GM18858 (cell line): ENCODE results near the gene SULF2.
"Not testable (repeated sequence)": the region's sequence is repeated elsewhere in the genome, so short reads cannot be mapped to it uniquely, and the experiment has no call there.

Experiments
- ATAC-seq: cut with Tn5 transposase; IDR thresholded peaks from one replicate; pipeline ENCODE4 v1.9.1; 2021; ENCODE audit not compliant: unreplicated experiment

Gene SULF2

DNA sequence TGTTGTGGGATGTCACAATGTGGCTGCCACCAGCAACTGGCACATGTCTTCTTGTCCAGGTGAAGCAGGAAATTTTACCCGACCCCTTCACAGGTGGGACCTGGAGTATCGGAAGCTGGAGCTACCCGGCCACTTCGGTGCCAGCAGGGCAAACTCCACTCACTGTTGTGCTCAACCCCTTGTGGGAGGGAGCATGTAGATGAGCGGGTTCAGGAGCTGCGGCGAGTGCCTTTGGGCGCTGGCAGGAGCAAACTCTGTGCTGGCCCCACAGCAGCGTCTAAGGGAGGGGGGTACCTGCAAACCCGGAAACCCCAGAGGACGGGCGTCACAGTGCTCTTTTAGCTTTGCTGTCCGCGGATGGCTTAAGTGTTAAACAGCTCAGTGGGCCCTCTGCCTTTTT, 20.7 kb upstream of the SULF2 start:
- no peak for ATAC-seq

- ATAC-seq: not testable (repeated sequence)
Measured at GRCh38 chr20:47804972-47805371, 19.7 kb upstream of the SULF2 start.

GRCh38 chr20:47804224-47804825, 19.0 kb upstream of the SULF2 start:
- not testable (repeated sequence) for ATAC-seq

GRCh38 chr20:47802975-47803374, 17.7 kb upstream of the SULF2 start:
- ATAC-seq: no peak

DNA sequence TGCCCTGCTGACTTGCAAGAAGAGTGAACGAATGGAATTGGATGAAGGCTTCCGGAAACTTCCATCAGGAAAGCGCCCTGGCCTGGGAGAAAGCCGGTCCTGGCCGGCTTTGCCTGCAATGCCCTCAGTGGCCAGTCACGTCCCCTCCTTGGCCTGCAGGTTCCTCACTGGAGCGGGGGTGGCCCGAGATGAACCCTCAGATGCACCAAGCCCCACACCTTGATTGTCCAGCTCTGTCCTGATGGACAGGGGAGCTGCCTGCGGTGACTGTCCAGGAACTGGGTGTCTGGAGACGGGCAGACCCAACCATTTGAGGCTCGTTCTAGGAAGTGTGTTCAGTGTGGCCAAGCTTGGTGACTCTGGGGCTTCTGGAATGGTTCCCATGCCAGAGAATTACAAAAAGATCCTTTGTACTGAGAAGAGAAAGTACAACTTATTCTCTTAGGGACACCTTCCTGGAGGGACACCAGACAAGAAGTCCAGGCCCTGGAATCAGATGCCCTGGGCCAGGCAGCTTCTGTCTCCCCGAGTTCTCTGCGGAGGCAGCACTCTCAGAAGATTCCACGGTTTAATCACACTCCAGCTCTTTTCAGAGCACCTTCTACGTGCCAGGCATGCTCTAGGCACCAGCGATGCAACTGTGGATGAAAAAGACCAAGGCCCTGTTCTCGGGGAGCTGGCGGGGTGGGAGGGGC, 17.1 kb upstream of the SULF2 start:
- ATAC-seq: no peak

DNA sequence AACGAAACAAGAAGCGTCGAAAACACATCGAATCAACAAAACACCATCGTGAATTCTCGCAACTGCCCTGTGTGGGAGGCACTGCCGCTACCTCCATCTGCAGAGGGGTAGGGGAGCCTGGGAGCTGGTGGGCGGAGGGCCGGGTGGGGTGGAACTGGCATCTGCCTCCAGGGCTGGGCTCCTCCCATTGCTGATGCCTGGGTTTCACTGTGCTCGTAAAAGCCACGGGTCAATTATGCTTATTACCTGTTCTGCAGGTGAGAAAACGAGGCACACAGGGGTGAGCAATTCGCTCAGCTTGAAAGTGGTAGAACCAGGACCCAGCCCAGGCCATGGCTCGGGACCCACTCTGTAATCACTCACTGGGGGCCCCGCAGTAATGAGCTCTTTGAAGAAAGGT, 16.5 kb upstream of the SULF2 start:
- ATAC-seq: no peak

GRCh38 chr20:47801079-47801478, 15.8 kb upstream of the SULF2 start:
- ATAC-seq: no peak

- no peak for ATAC-seq
Measured at GRCh38 chr20:47800623-47801022, 15.3 kb upstream of the SULF2 start.

DNA sequence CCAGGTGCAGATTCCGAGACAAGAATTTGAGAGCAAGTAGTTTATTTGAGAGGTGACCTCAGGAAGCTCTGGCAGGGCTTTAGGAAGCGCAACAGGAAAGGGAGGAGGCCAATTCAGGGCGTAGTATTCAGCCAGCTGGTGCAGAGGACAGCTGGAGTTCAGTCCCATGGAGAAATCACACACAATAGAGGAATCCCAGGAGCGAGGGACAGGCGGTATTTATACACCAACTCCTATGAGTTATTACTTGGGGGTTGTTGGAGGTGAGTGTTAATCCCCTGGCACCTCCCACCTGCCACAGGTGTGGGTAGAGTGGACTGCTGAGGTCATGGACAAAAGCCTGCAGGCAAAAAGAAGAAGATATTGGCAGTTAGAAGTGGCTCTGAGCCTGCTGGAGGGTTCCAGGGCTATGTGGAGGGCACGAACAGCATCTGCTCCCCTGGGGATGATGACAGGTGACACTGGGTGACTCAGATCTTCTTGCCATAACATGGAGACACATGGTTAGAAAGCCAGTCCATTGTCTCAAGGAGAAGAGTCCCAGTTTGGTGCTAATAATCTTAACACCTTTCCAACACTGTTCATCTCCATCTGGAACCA, 13.9 kb upstream of the SULF2 start:
- ATAC-seq: no peak

DNA sequence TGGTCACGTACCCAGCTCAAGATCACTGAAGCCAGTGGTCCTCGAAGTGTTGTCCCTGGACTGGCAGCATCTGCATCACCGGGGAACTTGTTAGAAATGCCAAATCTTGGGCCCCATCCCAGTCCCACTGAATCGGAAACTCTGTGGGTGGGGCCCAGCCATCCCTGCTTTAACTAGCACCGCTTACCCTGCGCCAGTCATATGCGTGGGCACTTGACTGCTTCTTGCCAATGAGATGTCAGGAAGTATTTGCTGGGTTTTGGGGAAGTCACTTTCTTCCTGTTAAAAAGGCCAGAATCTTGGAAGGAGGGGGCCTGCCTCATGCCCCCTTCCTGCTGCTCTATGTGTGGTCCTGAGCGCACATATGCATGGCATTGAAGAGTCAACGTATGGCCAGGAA, 11.7 kb upstream of the SULF2 start:
- ATAC-seq: no peak

DNA sequence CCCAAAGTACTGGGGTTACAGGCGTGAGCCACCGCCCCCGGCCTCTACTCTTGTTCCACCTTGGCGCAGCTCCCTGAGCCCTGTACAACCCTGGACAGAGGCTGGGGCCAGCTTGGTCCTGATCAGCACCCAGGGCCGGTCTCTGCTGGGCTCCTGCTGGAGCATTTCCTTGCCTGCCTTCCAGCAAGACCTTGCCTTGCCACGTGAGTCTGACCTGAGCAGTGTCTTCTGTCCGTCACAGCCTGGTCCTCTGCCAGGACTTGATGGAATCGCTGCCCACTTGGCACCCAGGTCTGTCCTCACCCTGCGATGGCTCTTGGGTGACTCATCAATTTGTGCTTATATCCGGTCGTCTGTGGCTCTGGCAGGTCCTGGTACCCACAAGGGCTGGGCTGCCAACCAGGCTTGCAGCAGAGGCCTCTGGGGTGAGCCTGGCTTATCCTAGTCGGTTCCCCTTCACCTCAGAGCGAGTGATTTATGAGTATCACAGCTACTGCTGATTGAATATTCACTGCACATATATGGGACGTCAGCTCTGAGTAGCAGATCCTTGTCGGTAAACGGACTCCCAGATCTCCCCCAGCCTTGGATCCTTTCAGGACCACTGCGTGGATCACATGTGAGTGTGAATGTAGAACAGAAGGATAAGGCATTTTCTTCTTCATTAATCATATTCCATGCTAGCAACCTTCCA, 10.1 kb upstream of the SULF2 start:
- no peak for ATAC-seq

DNA sequence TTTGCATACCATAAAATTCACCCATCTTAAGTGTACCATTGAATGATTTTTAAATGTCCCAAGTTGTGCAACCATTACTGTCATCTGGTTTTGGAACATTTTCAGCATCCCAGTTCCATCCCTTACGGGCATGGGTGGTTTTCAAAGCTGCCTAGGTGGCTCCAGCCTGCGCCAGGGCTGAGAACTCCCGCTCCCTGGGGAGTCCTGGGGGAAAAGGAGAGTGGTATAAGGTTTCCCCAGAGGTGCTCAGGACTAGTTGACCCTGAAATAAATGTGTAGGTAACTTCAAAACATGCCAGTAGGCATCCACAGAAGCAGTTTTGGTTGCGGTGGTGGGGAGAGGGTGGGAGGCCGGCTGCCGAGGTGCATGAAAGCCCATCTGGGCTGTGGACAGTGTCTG, 9.0 kb upstream of the SULF2 start:
- ATAC-seq: not testable (repeated sequence)

DNA sequence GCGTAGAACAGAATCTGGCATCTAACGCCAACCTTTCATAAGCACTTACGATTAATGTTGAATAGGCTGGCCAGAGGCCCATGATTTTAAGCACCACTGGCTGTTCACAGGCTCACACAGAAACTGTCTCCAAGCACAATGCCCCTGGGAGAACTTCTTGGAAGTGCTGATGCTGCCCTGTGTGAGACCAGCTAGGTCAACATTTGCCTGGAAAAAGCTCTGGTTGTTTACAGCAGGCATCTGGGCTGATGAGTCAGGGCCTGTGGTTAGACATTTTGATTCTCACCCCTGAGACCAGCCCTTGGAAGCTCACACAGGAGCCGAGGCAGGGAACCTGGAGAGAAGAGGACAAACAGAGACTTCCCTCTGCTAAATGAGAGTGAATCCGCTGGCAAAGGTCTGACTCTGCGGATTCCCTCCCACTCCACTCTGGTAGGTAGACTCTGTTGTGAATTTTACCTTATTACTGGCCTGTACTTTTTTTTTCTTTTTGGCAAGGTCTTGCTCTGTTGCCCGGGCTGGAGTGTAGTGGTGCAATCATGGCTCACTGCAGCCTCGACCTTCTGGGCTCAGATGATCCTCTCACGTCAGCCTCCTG, 6.8 kb upstream of the SULF2 start:
- no peak for ATAC-seq

GRCh38 chr20:47791084-47791599, 5.9 kb upstream of the SULF2 start:
- no peak for ATAC-seq

- no peak for ATAC-seq
Measured at GRCh38 chr20:47790580-47790965, 5.3 kb upstream of the SULF2 start.

- no peak for ATAC-seq
Measured at GRCh38 chr20:47789764-47790579, 4.7 kb upstream of the SULF2 start.

- no peak for ATAC-seq
Measured at GRCh38 chr20:47789081-47789763, 3.9 kb upstream of the SULF2 start.

GRCh38 chr20:47788741-47789080, 3.4 kb upstream of the SULF2 start:
- ATAC-seq: no peak

- ATAC-seq: no peak
Measured at GRCh38 chr20:47786765-47787107, 1.5 kb upstream of the SULF2 start.
